ENCODE results near the gene KLK10. TPM values are rescaled to one million over a fixed set of nuclear protein-coding genes. Genes with fewer than 3 reads are reported as not detected.

The KLK10 gene
- total RNA-seq: 1.6 TPM

GRCh38 chr19:51019544-51019925, at the start of gene KLK10:
Gene KLK10 (minus strand): TSS chr19:51019709. CDS start chr19:51019130, 579 bp downstream.
- H3K4me3 ChIP-seq: peak within 1 kb of the TSS in 1 of 2 donors; percentile 35
- H3K36me3 ChIP-seq: no peaks in the 10 kb centered on the region
- intact Hi-C loops (cut with DNase I): no loop called here
- no peak for TF ChIP-seq CTCF (IDR thresholded peaks at IDR 0.05)
- H3K27me3 ChIP-seq: no peaks in the 10 kb centered on the region
- no peak within 1 kb of the TSS for H3K27ac ChIP-seq
- H3K4me1 ChIP-seq: no peaks in the 10 kb centered on the region
- no peaks in the 10 kb centered on the region for H3K9me3 ChIP-seq
- no peak for DNase-seq (ENCODE audit: low spot score in 2 of 2)

GRCh38 chr19:51066393-51067186, 47.1 kb upstream of the KLK10 start:
- Histone ChIP-seq H3K4me3 (no peak overlapping the region), H3K4me1 (no peaks in the 10 kb centered on the region), H3K36me3 (no peaks in the 10 kb centered on the region), H3K27me3 (no peaks in the 10 kb centered on the region), H3K27ac (no peak overlapping the region), H3K9me3 (no peaks in the 10 kb centered on the region)
- intact Hi-C loops (cut with DNase I): no loop called here
- TF ChIP-seq CTCF (IDR thresholded peaks at IDR 0.05): no peak
- no peak for DNase-seq (ENCODE audit: low spot score in 2 of 2)

GRCh38 chr19:51065221-51065960, 45.9 kb upstream of the KLK10 start:
- H3K4me1 ChIP-seq: no peaks in the 10 kb centered on the region
- TF ChIP-seq CTCF (IDR thresholded peaks at IDR 0.05): no peak
- H3K27ac ChIP-seq: no peak overlapping the region
- intact Hi-C loops (cut with DNase I): no loop called here
- no peaks in the 10 kb centered on the region for H3K9me3 ChIP-seq
- H3K27me3 ChIP-seq: no peaks in the 10 kb centered on the region
- no peak overlapping the region for H3K4me3 ChIP-seq
- no peak for DNase-seq (ENCODE audit: low spot score in 2 of 2)
- H3K36me3 ChIP-seq: no peaks in the 10 kb centered on the region

GRCh38 chr19:51064534-51065220, 45.2 kb upstream of the KLK10 start, which contains the start of gene KLK13:
Gene KLK13 (minus strand): TSS chr19:51065092. CDS start chr19:51065067, 25 bp downstream.
- H3K4me3 ChIP-seq: peak within 1 kb of the TSS in 1 of 2 donors; percentile 18
- no peak for DNase-seq (ENCODE audit: low spot score in 2 of 2)

More at GRCh38 chr19:51064534-51065220, 45.2 kb upstream of the KLK10 start, which contains the start of gene KLK13:
- Histone ChIP-seq H3K9me3 (no peaks in the 10 kb centered on the region), H3K4me1 (no peaks in the 10 kb centered on the region), H3K36me3 (no peaks in the 10 kb centered on the region), H3K27ac (no peak within 1 kb of the TSS), H3K27me3 (no peaks in the 10 kb centered on the region)
- intact Hi-C loops (cut with DNase I): no loop called here
- TF ChIP-seq CTCF (IDR thresholded peaks at IDR 0.05): no peak
